ENCODE results near the gene HCST. TPM values are rescaled to one million over a fixed set of nuclear protein-coding genes. Genes with fewer than 3 reads are reported as not detected.
"Not testable (repeated sequence)": the region's sequence is repeated elsewhere in the genome, so short reads cannot be mapped to it uniquely, and the experiment has no call there.

Gene HCST
- total and polyA plus RNA-seq, 8 donors: 5.0 to 12.5 (median 9.2) TPM; not detected in 3

- H3K36me3 ChIP-seq: no peaks in the 10 kb centered on the region
- H3K4me3 ChIP-seq: peak within 1 kb of the TSS; percentile 6 to 43 (median 31)
- no peak for DNase-seq
- TF ChIP-seq, protein P1, sequence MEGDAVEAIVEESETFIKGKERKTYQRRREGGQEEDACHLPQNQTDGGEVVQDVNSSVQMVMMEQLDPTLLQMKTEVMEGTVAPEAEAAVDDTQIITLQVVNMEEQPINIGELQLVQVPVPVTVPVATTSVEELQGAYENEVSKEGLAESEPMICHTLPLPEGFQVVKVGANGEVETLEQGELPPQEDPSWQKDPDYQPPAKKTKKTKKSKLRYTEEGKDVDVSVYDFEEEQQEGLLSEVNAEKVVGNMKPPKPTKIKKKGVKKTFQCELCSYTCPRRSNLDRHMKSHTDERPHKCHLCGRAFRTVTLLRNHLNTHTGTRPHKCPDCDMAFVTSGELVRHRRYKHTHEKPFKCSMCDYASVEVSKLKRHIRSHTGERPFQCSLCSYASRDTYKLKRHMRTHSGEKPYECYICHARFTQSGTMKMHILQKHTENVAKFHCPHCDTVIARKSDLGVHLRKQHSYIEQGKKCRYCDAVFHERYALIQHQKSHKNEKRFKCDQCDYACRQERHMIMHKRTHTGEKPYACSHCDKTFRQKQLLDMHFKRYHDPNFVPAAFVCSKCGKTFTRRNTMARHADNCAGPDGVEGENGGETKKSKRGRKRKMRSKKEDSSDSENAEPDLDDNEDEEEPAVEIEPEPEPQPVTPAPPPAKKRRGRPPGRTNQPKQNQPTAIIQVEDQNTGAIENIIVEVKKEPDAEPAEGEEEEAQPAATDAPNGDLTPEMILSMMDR (IDR thresholded peaks at IDR 0.05): no peak
- TF ChIP-seq POLR2A (IDR thresholded peaks at IDR 0.05) (no peak), POLR2AphosphoS5 (IDR thresholded peaks at IDR 0.05) (no peak), EP300 (IDR thresholded peaks at IDR 0.05) (no peak)
- intact Hi-C loops (cut with DNase I; ENCODE audit: low total_unique reads): no loop called here
- H3K27me3 ChIP-seq: no peaks in the 10 kb centered on the region
- H3K4me1 ChIP-seq: peaks cover 19 to 47% (median 26%) of the 10 kb centered on the region in 4 donors
- H3K27ac ChIP-seq: peak within 1 kb of the TSS in 4 of 5 donors; percentile 48 to 95 (median 77)
- no peaks in the 10 kb centered on the region for H3K9me3 ChIP-seq
- WGBS, 5 donors: 64 to 80% (median 69%) methylated on average over 8 to 9 of the region's 9 CpGs
These were observed 5.7 kb downstream of the HCST start, which contains the start of gene TYROBP for GRCh38 chr19:35908010-35908441. Gene TYROBP (minus strand): TSS chr19:35908295. CDS start chr19:35908228, 67 bp downstream.

DNA sequence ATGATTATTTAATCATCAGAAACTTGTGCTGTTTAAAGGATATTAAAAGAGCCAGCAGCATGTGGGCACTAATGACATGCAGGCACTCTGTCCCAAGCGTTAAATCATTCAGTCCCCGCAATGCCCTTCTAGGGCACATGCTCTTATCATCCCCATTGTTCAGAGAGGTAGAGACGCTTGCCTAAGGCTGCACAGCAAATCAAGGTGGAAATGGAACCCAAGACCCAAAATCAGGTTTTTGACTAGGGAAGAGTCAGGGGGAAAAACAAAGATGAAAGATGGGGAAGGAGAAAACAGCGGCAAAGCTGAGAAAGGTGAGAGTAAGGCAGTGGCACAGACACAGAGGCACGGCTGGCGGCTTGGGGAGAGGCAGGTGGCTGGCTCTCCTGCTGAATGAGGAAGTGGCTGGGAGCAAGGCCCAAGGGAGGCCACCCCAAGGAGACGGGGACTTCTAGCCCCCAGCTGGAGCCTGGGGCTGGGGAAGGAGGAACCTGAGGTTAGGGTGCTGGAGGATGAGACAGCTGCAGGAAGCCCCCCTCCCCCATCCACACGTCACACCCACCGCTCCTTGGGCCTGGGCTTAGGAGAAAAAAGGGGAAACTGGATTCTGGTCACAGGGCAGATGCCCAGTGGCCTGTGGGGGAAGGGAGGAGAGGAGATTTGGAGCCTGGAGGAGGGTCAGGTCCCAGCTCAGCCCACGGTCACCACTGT is 6.8 kb downstream of the HCST start:
- Histone ChIP-seq H3K4me3 (peak overlapping the region in 1 of 4 donors; percentile 43), H3K36me3 (no peaks in the 10 kb centered on the region), H3K9me3 (no peaks in the 10 kb centered on the region), H3K4me1 (peaks cover 11 to 40% (median 17%) of the 10 kb centered on the region in 4 donors), H3K27ac (peak overlapping the region; percentile 7 to 95 (median 61)), H3K27me3 (no peaks in the 10 kb centered on the region)
- DNase-seq: peak; percentile 55 to 74
- TF ChIP-seq EP300 (IDR thresholded peaks at IDR 0.05) (no peak), POLR2A (IDR thresholded peaks at IDR 0.05) (no peak), POLR2AphosphoS5 (IDR thresholded peaks at IDR 0.05) (peak in 2 of 3 donors; percentile 3 to 43)
- TF ChIP-seq, protein P1 (IDR thresholded peaks at IDR 0.05): no peak
- WGBS, 5 donors: 66 to 79% (median 72%) methylated on average over 8 to 10 of the region's 10 CpGs
- intact Hi-C loops (cut with DNase I; ENCODE audit: low total_unique reads): no loop called here

- Histone ChIP-seq H3K4me3 (no peak overlapping the region), H3K27ac (peak overlapping the region; percentile 7 to 95 (median 61)), H3K4me1 (peaks cover 11 to 38% (median 17%) of the 10 kb centered on the region in 4 donors), H3K9me3 (no peaks in the 10 kb centered on the region), H3K27me3 (no peaks in the 10 kb centered on the region), H3K36me3 (no peaks in the 10 kb centered on the region)
- no peak for DNase-seq
- intact Hi-C loops (cut with DNase I; ENCODE audit: low total_unique reads): no loop called here
- TF ChIP-seq POLR2A (IDR thresholded peaks at IDR 0.05) (no peak), POLR2AphosphoS5 (IDR thresholded peaks at IDR 0.05) (no peak), EP300 (IDR thresholded peaks at IDR 0.05) (no peak)
- TF ChIP-seq, protein P1 (IDR thresholded peaks at IDR 0.05): no peak
- 66 to 88% (median 74%) methylated on average over 4 to 6 of the region's 6 CpGs for WGBS, 5 donors
These were observed 7.3 kb downstream of the HCST start for GRCh38 chr19:35909684-35910035.

- intact Hi-C loops (cut with DNase I; ENCODE audit: low total_unique reads); H3K4me3 ChIP-seq; H3K9me3 ChIP-seq; H3K36me3 ChIP-seq; DNase-seq; H3K27me3 ChIP-seq: not testable (repeated sequence)
- Histone ChIP-seq H3K27ac (peak overlapping the region in 3 of 5 donors; percentile 51 to 95 (median 93)), H3K4me1 (peaks cover 11 to 38% (median 17%) of the 10 kb centered on the region in 4 donors)
- WGBS, 5 donors: 88 to 93% (median 92%) methylated on average over 14 of the region's 14 CpGs
These were observed 8.0 kb downstream of the HCST start for GRCh38 chr19:35910355-35910754.

DNA sequence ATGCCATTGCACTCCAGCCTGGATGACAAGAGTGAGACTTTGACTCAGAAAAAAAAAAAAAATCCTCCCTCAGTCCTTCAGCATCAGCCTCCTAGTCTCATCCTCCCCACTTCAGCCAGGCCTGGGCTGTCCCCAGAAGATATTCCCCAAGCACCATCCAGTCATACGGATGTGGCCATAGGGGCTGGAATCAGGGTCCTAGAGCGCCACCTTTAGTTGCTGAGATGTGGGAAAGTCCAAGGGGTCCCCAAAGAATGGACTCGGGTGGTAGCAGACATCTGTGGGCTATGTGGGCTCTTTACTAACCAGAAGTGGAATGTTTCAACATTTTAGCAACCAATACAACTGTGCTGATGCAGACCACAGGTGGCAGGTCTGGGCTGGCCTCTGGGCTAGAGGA is 8.8 kb downstream of the HCST start:
- no peaks in the 10 kb centered on the region for H3K9me3 ChIP-seq
- DNase-seq: no peak
- H3K4me1 ChIP-seq: peaks cover 10 to 33% (median 15%) of the 10 kb centered on the region in 4 donors
- no peak for TF ChIP-seq EP300 (IDR thresholded peaks at IDR 0.05)
- TF ChIP-seq POLR2A (IDR thresholded peaks at IDR 0.05): no peak
- no peak for TF ChIP-seq POLR2AphosphoS5 (IDR thresholded peaks at IDR 0.05)
- H3K36me3 ChIP-seq: no peaks in the 10 kb centered on the region
- no peak overlapping the region for H3K4me3 ChIP-seq
- WGBS, 5 donors: 53 to 66% (median 64%) methylated on average over 3 of the region's 3 CpGs
- intact Hi-C loops (cut with DNase I; ENCODE audit: low total_unique reads): no loop called here
- peak overlapping the region in 1 of 5 donors; percentile 27 for H3K27ac ChIP-seq
- no peaks in the 10 kb centered on the region for H3K27me3 ChIP-seq
